ENCODE measurements around the gene HJURP.

The HJURP gene

GRCh38 chr2:233829193-233830110, 24.9 kb downstream of the HJURP start:
- no peak for DNase-seq (ENCODE audit: low read depth)

GRCh38 chr2:233828546-233829192, 25.7 kb downstream of the HJURP start:
- DNase-seq (ENCODE audit: low read depth) = no peak

- no peak for DNase-seq (ENCODE audit: low read depth)
Measured at GRCh38 chr2:233824373-233824772, 30.0 kb downstream of the HJURP start.

- no peak for DNase-seq (ENCODE audit: low read depth)
Measured at GRCh38 chr2:233823731-233824121, 30.6 kb downstream of the HJURP start.

GRCh38 chr2:233822781-233823730, 31.3 kb downstream of the HJURP start:
- DNase-seq (ENCODE audit: low read depth) = no peak

- no peak for DNase-seq (ENCODE audit: low read depth)
Measured at GRCh38 chr2:233822101-233822771, 32.1 kb downstream of the HJURP start.

- no peak for DNase-seq (ENCODE audit: low read depth)
Measured at GRCh38 chr2:233821709-233822100, 32.6 kb downstream of the HJURP start.

- no peak for DNase-seq (ENCODE audit: low read depth)
Measured at GRCh38 chr2:233821196-233821595, 33.1 kb downstream of the HJURP start.

GRCh38 chr2:233820774-233821105, 33.6 kb downstream of the HJURP start:
- no peak for DNase-seq (ENCODE audit: low read depth)

- no peak for DNase-seq (ENCODE audit: low read depth)
Measured at GRCh38 chr2:233819884-233820773, 34.2 kb downstream of the HJURP start.

GRCh38 chr2:233818639-233819621, 35.4 kb downstream of the HJURP start:
- DNase-seq (ENCODE audit: low read depth) = no peak

GRCh38 chr2:233817995-233818638, 36.2 kb downstream of the HJURP start:
- no peak for DNase-seq (ENCODE audit: low read depth)

- DNase-seq (ENCODE audit: low read depth) = no peak
Measured at GRCh38 chr2:233817361-233817911, 36.9 kb downstream of the HJURP start.

GRCh38 chr2:233816771-233817170, 37.6 kb downstream of the HJURP start:
- no peak for DNase-seq (ENCODE audit: low read depth)

GRCh38 chr2:233816334-233816733, 38.0 kb downstream of the HJURP start:
- DNase-seq (ENCODE audit: low read depth) = no peak

GRCh38 chr2:233815861-233816260, 38.5 kb downstream of the HJURP start:
- no peak for DNase-seq (ENCODE audit: low read depth)

GRCh38 chr2:233814056-233814835, 40.1 kb downstream of the HJURP start:
- DNase-seq (ENCODE audit: low read depth) = no peak

Measured in stimulated activated CD8-positive, alpha-beta memory T cell treated with anti-CD3 and anti-CD28 coated beads, Interleukin-15, amount 100 ng/mL, for 1 hour (primary cell).